SH-SY5Y (cell line): ENCODE results near the gene ADSL.

ENCODE experiments used
- GATA2 ChIP-seq: IDR thresholded peaks from 2 replicates; pipeline ENCODE4 v1.6.1; 2011; ENCODE audit warnings: mild to moderate bottlenecking, low read depth, low read length
- GATA3 ChIP-seq: IDR thresholded peaks from 2 replicates; pipeline ENCODE4 v1.6.1; 2011; ENCODE audit warnings: low read depth, mild to moderate bottlenecking, low read length, moderate library complexity

ADSL gene

DNA sequence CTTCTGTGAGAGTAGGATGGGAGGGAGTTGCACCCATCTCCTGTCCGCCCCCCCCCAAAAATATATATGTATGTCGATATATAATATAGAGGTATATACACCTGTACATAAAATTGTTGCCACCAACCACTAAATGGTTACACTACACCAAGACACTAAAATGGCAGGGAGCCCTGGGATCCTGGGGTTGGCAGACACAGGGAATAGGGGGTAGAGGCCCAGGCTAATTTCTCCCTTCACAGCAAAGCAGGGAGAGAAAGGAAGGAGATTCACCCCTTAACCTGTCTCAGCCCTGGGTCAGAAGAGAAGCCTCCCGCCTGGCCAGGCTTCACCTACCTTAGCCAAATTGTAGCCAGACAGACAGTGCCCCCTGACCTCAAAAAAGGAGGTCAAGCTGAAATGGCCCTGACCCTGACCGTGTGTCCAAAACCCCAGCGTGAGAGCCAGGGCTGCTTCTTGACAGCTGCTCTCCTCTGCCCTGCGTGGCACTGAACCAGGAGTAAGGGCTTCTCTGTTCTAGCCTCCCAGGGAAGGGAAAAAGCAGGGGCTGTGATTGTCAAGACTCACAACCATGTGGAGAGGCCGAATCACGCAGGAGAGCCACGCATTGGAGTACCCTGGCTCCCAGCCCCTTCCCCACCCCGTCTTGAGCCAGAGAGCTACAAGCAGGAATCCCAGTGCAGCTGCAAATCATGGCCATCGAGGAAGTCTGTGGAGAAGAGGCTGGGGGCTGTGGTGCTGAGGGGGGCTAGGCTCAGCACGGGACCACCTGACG is 64.6 kb downstream of the ADSL start:
- TF ChIP-seq GATA3, result no peak
- TF ChIP-seq GATA2, result no peak

DNA sequence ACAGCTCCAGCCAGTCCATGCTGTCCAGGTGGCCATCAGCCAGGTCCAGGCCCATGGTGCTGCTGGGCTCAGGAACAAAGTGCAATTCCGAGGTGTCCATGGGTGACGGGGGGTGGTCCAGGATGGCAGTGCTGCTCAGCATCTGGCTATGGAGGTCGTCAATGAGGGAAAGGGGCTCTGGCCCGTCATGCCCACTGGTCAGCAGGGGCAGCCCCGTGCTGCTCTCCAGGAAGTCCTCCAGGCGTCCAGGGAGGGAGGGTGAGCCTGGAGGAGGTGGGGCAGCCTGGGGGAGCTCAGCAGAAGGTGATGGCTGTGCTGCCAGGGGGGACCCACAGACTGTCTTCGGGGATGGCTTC is 65.2 kb downstream of the ADSL start:
- no peak for TF ChIP-seq GATA2
- no peak for TF ChIP-seq GATA3

DNA sequence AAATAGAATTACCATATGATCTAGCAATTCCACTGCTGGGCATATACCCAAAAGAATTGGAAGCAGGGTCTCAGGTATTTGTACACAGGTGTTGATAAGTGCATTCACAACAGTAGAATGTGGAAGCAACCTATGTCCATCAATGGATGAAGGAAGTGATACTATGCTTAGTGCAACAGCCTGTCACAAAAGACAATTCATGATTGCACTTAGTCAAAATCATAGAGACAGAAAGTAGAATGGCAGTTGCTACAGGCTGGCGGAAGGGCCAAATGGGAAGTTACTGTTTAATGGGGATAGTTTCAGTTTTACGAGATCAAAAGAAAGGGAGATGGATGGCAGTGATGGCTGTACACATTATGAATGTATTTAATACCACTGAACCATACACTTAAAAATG is 66.1 kb downstream of the ADSL start:
- TF ChIP-seq GATA2 (no peak), GATA3 (no peak)

DNA sequence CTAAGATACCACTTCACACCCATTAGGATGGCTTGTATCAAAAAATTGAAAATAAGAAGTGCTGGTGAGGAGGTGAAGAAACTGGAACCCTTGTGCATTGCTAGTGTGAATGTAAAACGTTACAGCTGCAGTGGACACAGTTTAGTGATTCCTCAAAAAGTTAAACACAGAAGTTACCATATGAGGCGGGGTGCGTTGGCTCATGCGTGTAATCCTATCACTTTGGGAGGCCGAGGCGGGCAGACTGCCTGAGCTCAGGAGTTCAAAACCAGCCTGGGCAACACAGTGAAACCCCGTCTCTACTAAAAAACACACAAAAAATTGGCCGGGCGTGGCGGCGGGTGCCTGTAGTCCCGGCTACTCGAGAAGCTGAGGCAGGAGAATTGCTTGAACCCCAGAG is 67.6 kb downstream of the ADSL start:
- TF ChIP-seq GATA2, result no peak
- no peak for TF ChIP-seq GATA3

DNA sequence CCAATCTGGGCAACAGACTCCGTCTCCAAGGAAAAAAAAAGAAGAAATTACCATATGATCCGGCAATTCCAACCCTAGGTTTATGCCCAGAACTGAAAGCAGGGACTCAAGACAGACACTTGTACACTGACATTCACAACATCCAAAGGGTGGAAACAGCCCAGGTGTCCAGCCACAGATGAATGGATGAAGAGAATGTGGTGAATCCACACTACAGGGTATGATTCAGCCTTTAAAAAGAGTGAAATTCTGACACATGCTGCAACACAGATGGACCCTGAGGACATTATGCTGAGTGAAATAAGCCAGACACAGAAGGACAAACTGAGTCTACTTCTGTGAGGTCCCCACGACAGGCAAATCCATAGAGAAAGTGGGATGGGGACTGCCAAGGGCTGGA is 68.0 kb downstream of the ADSL start:
- no peak for TF ChIP-seq GATA3
- no peak for TF ChIP-seq GATA2

DNA sequence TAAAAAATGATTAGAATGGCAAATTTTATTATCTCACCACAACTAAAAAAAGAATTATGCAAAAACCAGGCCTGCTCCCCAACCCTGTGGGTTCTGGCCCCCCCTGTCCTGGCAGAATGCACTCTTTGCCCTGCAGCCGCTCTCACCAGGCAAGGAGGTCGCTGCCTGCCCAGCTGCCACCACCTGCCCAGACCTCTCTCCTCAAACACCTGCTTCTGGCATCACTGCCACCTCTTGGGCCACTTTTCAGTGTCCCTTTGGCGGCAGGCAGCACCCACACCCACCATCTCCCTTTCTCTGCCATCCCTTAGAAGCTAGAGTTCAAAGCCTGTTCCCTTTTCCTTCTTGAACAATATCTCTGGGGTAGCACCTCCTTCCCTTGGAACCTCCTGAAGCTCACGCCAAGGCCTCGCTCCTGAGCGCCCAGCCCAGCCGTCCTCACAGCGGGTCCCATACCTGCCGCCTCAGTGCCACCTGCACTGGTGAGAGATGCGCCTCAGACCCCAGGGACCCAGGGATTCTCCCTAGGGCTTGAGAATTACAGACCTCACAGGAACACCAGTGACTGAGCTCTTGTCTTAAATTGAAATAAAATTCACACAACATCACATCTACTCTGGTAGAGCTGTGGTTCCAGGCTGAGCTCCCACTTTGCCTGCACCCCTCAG is 68.7 kb downstream of the ADSL start:
- TF ChIP-seq GATA2, result no peak

DNA sequence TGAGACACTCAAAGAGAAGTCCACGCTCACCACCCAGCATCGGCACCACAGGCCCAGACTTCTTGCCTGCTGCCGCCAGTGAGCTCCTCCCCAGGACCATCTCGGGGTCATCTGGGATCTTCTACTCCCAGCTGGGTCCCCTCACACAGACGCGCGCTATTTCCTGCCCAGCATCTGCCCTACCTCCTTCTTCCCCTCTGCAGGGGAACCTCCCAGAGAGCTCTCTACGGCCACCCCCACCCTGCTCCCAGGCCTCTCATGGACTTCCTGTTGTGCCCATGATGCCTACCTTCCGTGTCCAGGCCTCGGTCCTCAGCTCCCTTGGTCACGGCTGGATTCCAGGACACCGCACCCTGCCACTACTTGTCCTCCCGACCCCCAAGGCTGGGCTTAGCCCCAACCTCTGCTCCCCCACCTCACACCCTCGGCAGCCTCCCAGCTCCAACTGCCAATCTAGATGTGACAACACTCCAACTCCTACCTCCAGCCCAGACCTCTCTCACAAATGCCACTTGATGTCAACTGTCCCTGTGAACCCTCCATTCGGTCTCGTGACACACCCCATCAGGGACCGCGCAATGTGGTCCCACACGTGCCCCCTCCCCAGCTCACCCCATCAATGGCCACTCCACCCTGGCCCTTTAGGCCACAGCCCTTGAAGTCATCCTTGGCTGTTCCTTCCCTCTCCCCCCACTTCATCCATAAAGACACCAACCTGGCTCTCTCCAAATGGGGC is 69.4 kb downstream of the ADSL start:
- TF ChIP-seq GATA3, result no peak
- no peak for TF ChIP-seq GATA2

DNA sequence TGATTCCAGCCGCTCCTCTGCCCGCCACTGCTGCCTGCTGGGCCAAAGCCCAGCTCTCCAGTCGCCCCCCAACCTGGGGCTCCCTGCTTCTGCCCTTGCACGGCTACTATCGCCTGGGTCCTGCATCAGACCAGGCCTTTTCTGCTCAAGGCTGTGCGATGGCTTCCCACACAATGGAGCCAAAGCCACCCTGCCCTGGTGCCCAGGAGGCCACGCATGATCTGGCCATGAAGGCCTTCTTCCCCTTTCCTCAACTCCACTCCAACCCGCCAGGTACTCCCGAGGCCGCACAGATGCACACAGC is 69.9 kb downstream of the ADSL start:
- no peak for TF ChIP-seq GATA3
- TF ChIP-seq GATA2, result no peak

DNA sequence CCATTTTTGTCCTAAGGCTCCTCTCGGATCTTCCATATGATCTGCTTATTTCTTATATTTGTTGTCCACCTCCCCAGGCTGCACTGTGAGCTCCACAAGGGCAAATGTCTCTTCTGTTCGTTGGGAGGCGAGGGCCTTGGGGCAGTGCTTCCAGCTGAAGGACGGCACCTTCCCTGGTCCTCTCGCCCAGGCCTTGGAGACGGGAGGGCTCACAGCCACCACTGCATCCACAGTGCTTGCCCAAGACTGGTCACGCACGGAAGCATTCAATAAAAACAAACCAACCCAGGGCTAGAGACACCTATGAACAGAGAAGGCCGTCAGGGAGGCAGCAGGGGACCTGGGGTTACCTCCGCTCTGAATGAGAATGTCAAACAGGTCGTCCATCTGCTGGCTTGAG is 70.3 kb downstream of the ADSL start:
- TF ChIP-seq GATA2 (no peak), GATA3 (no peak)

DNA sequence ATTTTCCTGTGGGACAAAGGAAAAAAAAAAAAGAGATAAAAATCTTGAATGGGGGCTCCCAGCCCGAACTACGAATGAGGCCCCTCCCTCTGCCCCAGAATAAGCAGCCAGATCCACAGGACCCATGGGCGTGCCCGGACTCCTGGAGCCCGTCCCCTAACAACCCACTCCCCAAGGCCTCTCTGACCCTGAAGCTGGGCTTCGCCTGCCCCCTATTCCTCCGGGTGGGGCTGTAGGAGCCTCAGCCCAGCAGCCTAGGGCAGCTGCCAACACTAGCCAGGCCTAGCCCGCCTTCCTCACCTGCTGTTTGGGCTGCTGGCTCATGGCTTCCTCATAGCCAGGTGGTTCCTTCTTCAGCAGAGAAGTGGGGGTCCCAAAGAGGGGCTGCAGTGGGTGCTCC is 70.7 kb downstream of the ADSL start:
- no peak for TF ChIP-seq GATA2

DNA sequence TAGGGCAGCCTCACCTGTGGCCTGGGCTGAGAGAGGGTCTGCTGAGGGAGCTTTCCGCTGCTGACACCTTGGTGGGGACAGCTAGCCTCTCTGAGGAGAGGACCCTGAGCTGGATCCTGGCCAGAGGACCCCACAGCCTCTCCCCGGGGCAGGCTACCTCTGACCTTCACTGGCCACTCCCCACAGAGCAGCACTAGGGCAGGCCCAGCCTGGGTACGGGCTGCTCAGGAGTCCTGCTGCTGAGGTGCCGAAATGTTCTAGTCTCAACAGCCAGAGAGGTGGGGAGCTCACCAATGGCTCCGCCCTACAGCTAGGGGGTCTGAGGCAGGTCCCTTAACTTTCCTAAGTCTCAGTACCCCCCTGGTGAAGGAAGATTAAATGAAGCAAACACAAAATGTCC is 71.6 kb downstream of the ADSL start:
- TF ChIP-seq GATA2, result no peak

DNA sequence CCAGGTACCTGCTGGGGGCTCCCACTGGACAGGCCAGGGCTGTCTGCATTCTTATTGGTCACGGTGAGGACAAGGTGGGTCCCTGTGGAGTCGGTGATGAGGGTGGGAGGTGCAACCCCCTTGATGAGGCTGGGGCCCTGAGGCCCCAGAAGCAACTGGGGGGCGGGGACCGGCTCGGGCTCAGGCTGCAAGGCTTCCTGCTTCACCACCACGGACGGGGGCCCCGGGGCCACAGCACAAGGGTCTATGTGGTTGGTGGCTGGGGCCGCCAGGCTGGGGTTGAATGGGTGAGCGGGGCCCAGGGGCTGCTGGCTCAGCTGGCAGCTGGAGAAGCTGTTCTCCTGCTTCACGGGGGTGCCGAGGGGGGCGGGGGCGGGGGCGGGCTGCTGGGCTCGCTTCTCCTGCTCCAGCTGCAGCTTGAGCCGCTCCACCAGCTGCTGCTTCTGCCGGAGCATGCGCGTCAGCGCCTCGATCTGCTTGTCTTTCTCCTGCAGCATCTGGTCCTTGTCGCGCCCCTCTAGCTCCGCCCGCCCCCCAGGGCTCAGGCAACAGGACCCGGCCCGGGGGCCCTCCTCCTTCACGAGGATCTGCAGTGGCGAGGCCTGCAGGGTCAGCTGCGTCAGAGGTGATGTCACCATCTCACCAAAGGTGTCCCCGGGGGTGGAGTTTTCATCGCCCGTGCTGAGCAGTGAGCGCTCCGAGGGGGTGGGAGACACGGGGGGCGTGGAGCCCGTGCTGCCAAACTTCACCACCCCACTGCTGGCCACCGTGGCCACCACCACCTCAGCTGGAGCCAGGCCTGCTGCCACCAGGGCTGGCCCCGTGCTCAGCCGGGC is 72.3 kb downstream of the ADSL start:
- TF ChIP-seq GATA3 (no peak), GATA2 (no peak)

DNA sequence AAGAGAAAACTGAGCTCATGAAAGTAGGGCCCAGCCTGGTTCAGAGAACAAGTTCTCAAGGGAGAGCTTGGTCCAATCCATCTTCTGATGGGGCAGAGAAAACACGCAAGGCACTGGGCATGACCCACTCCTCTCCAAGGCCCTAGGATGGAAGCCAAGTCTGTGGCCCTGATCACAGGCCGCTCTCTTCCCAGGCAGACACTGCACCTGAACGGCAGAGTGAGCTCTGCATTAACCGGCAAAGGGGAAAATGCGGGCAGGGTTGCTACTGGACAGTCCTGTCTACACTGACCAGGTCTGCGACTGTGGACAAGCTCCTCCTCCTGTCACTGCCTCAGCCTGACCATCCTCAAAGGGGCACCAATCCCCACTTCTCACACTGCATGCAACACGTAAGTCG is 73.4 kb downstream of the ADSL start:
- TF ChIP-seq GATA2 (no peak), GATA3 (no peak)

DNA sequence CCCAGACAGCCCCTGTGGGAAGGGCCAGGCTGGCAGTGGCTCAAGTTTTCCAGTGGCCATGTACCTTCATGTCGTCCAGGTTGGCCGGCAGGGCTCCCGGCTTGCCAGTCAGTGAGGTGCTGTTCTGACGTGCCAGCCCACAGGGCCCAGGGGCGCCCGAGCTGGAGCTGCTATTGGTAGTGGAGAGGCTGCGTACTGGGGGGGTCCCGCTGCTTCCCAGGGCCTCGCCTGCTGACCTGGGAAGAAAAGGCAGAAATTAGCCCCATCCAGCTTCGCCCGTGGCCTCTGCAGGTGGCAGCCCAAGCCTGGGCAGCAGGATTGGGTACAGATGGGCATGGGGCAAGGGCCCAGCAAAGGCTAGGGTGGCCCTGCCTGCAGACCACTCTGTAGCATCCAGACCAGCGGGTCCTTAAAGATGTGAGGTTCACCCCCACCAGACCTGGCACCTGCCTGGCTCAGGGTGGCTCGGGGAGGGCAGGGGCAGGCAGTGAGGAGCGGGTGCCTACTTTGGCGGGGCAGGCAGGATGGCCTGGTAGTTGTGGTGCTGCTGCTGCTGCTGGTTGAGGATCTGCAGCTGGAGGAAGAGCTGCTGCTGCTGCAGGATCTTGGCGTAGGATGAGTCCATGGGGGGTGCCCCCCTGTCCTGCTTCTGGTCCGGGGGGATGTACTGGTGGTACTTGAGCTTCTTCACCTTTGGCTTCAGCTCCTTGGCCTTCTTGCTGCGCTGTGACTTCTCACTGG is 74.2 kb downstream of the ADSL start:
- TF ChIP-seq GATA3 (no peak), GATA2 (no peak)

DNA sequence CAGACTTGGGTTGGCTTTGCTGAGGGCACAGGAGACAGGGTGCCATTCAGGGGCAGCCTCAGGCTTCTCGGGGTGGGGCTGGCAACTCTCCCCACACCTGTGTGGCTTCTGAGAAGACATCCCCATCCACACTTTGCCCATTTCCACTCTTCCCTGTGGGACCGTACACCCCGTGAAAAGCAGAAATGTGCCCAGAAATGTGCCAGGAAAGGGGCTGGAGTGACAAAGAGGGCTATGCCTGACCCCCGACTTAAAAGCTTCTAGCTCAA is 74.7 kb downstream of the ADSL start:
- no peak for TF ChIP-seq GATA3
- TF ChIP-seq GATA2, result no peak
